Measurements from ENCODE around the gene CAMLG.

The CAMLG gene

GRCh38 chr5:134777366-134777765 lies 39.0 kb downstream of the CAMLG start:
- no peak for DNase-seq (ENCODE audit: low read depth in 2 of 3, low spot score in 2 of 3)

- DNase-seq (ENCODE audit: low read depth in 2 of 3, low spot score in 2 of 3): no peak
Measured at GRCh38 chr5:134784241-134784920, 46.0 kb downstream of the CAMLG start.

- no peak for DNase-seq (ENCODE audit: low read depth in 2 of 3, low spot score in 2 of 3)
Measured at GRCh38 chr5:134784946-134785620, 46.7 kb downstream of the CAMLG start.

GRCh38 chr5:134787692-134788091 lies 49.3 kb downstream of the CAMLG start:
- DNase-seq (ENCODE audit: low read depth in 2 of 3, low spot score in 2 of 3): no peak

- no peak for DNase-seq (ENCODE audit: low read depth in 2 of 3, low spot score in 2 of 3)
Measured at GRCh38 chr5:134791580-134791979, 53.2 kb downstream of the CAMLG start.

GRCh38 chr5:134792286-134792685 lies 53.9 kb downstream of the CAMLG start:
- DNase-seq (ENCODE audit: low read depth in 2 of 3, low spot score in 2 of 3): no peak

- no peak for DNase-seq (ENCODE audit: low read depth in 2 of 3, low spot score in 2 of 3)
Measured at GRCh38 chr5:134793111-134793510, 54.8 kb downstream of the CAMLG start.

GRCh38 chr5:134794082-134794481 lies 55.7 kb downstream of the CAMLG start:
- no peak for DNase-seq (ENCODE audit: low read depth in 2 of 3, low spot score in 2 of 3)

- no peak for DNase-seq (ENCODE audit: low read depth in 2 of 3, low spot score in 2 of 3)
Measured at GRCh38 chr5:134794819-134795218, 56.5 kb downstream of the CAMLG start.

- no peak for DNase-seq (ENCODE audit: low read depth in 2 of 3, low spot score in 2 of 3)
Measured at GRCh38 chr5:134798468-134798867, 60.1 kb downstream of the CAMLG start.

All from activated CD8-positive, alpha-beta memory T cell treated with anti-CD3 and anti-CD28 coated beads for 48 hours (primary cell).